SK-N-DZ (cell line): Measurements from ENCODE around the gene CCNQ.
"Not testable (repeated sequence)": the region's sequence is repeated elsewhere in the genome, so short reads cannot be mapped to it uniquely, and the experiment has no call there.

ENCODE experiments used
- DNase-seq: peaks from one replicate; pipeline ENCODE4 v3.0.0-alpha.2; 2015; ENCODE audit warnings: low spot score

The CCNQ gene

GRCh38 chrX:153623310-153624029, 24.5 kb upstream of the CCNQ start:
- no peak for DNase-seq

GRCh38 chrX:153622661-153623309, 23.8 kb upstream of the CCNQ start:
- no peak for DNase-seq

GRCh38 chrX:153621949-153622598, 23.1 kb upstream of the CCNQ start:
- DNase-seq, result no peak

GRCh38 chrX:153620576-153620975, 21.6 kb upstream of the CCNQ start:
- no peak for DNase-seq

- DNase-seq, result no peak
Measured at GRCh38 chrX:153614818-153615217, 15.9 kb upstream of the CCNQ start.

GRCh38 chrX:153612413-153612812, 13.5 kb upstream of the CCNQ start:
- DNase-seq, result no peak

GRCh38 chrX:153611298-153612095, 12.6 kb upstream of the CCNQ start:
- DNase-seq, result no peak

GRCh38 chrX:153610836-153611213, 11.9 kb upstream of the CCNQ start:
- DNase-seq, result no peak

- DNase-seq, result peak; percentile 80
Measured at GRCh38 chrX:153609917-153610835, 11.2 kb upstream of the CCNQ start.

GRCh38 chrX:153608806-153609205, 9.9 kb upstream of the CCNQ start:
- DNase-seq, result no peak

GRCh38 chrX:153608376-153608775, 9.4 kb upstream of the CCNQ start:
- no peak for DNase-seq

- no peak for DNase-seq
Measured at GRCh38 chrX:153606503-153606902, 7.6 kb upstream of the CCNQ start.

- not testable (repeated sequence) for DNase-seq
Measured at GRCh38 chrX:153604666-153605380, 5.9 kb upstream of the CCNQ start.

GRCh38 chrX:153603131-153603656, 4.3 kb upstream of the CCNQ start:
- DNase-seq, result no peak

- no peak for DNase-seq
Measured at GRCh38 chrX:153602601-153603000, 3.7 kb upstream of the CCNQ start.

- DNase-seq, result no peak
Measured at GRCh38 chrX:153601511-153602110, 2.7 kb upstream of the CCNQ start.

GRCh38 chrX:153600921-153601320, 2.0 kb upstream of the CCNQ start:
- no peak for DNase-seq

GRCh38 chrX:153600032-153600373, 1.1 kb upstream of the CCNQ start:
- no peak for DNase-seq

GRCh38 chrX:153599192-153600031, 473 bp upstream of the CCNQ start:
- peak; percentile 83 for DNase-seq
